Gastrocnemius medialis (tissue), 4 donors: Measurements from ENCODE around the gene COA4.

ENCODE experiments used
- CTCF ChIP-seq, 5 experiments: fragments of 450-650 bp in 3 of 5; fragments of 200-600 bp in 2 of 5; sonication (generic) in 2 of 5; IDR thresholded peaks in 4 of 5; conservative IDR thresholded peaks in 1 of 5; 1 replicate in 4 of 5; 2 replicates in 1 of 5; pipeline ENCODE4 v1.5.1; 2016 to 2019; ENCODE audit warnings: antibody characterized with exemption in 5 of 5, mild to moderate bottlenecking in 3 of 5, moderate library complexity in 3 of 5
- POLR2A ChIP-seq, 2 donors: fragments of 450-650 bp; IDR thresholded peaks; one replicate each; pipeline ENCODE4 v1.6.1; 2017; ENCODE audit warnings: antibody characterized with exemption in 2 of 2, mild to moderate bottlenecking in 2 of 2, moderate library complexity in 2 of 2

- TF ChIP-seq CTCF (IDR thresholded peaks at IDR 0.05 in 4 of 5, conservative IDR thresholded peaks at IDR 0.05 in 1 of 5) (peak in 1 of 5 experiments; percentile 16), POLR2A (IDR thresholded peaks at IDR 0.05) (peak; percentile 52 to 66)
These were observed at the start of gene COA4, which contains the start of gene PAAF1 for GRCh38 chr11:73876424-73877310.
